A673 (cell line): ENCODE data around the gene FANCG. TPM values are rescaled to one million over a fixed set of nuclear protein-coding genes. Genes with fewer than 3 reads are reported as not detected.

Experiments used
- BruUV-seq: library from RNA; stranded (reverse); fragments of 400-500 nt; replicated peaks from 2 replicates; lab custom pipeline; 2021; lab: Mats Ljungman, UMichigan
- CTCF ChIA-PET: fragments of 300-600 bp; sonication (Branson Sonifier 250); formaldehyde crosslinking; loops from one replicate; lab custom pipeline; 2022; ENCODE audit warnings: antibody characterized with exemption; lab: Charles Lee
- POLR2A ChIA-PET: fragments of 300-600 bp; sonication (Branson Sonifier 250); formaldehyde crosslinking; loops from one replicate; lab custom pipeline; 2022; ENCODE audit warnings: antibody characterized with exemption; ENCODE audit not compliant: low non-redundant PET; lab: Charles Lee
- DNase-seq: peaks from one replicate; pipeline ENCODE4 v3.0.0-alpha.2; 2015; ENCODE audit warnings: low spot score
- H3K27ac ChIP-seq: fragments of 200-600 bp; sonication (generic); 2 replicates; pipeline ENCODE4 v1.5.1; 2016; ENCODE audit warnings: mixed run types, low read depth, mild to moderate bottlenecking, mixed read lengths, antibody characterized with exemption, low read length; ENCODE audit not compliant: poor library complexity, severe bottlenecking
- H3K27me3 ChIP-seq: fragments of 200-600 bp; sonication (generic); replicated peaks from 2 replicates; pipeline ENCODE4 v1.6.1; 2017; ENCODE audit warnings: mixed run types, low read depth, mild to moderate bottlenecking, mixed read lengths, antibody characterized with exemption, low read length; ENCODE audit not compliant: insufficient read depth, poor library complexity
- H3K36me3 ChIP-seq: fragments of 200-600 bp; sonication (generic); 2 replicates; pipeline ENCODE4 v1.6.1; 2016; ENCODE audit warnings: mixed run types, mild to moderate bottlenecking, mixed read lengths, antibody characterized with exemption, low read length; ENCODE audit not compliant: insufficient read depth, poor library complexity, severe bottlenecking
- H3K4me1 ChIP-seq: fragments of 200-600 bp; sonication (generic); 2 replicates; pipeline ENCODE4 v1.6.1; 2017; ENCODE audit warnings: mixed run types, mild to moderate bottlenecking, mixed read lengths, antibody characterized with exemption, low read length; ENCODE audit not compliant: insufficient read depth, poor library complexity, severe bottlenecking
- H3K4me3 ChIP-seq: fragments of 200-600 bp; sonication (generic); 2 replicates; pipeline ENCODE4 v1.5.1; 2016; ENCODE audit warnings: low read depth, mixed run types, mild to moderate bottlenecking, mixed read lengths, low read length; ENCODE audit not compliant: poor library complexity, severe bottlenecking
- H3K9me3 ChIP-seq: fragments of 200-600 bp; sonication (generic); 2 replicates; pipeline ENCODE4 v1.6.1; 2016; ENCODE audit warnings: mixed run types, low read depth, mild to moderate bottlenecking, mixed read lengths, antibody characterized with exemption, low read length; ENCODE audit not compliant: poor library complexity, severe bottlenecking
- EZH2 ChIP-seq: fragments of 200-600 bp; sonication (generic); IDR thresholded peaks from 2 replicates; pipeline ENCODE4 v1.6.1; 2017; ENCODE audit warnings: borderline replicate concordance, low read depth, mild to moderate bottlenecking, mixed read lengths, antibody characterized with exemption, low read length; ENCODE audit not compliant: poor library complexity, severe bottlenecking
- intact Hi-C: fragments of 100-400 bp; cut with micrococcal nuclease; formaldehyde crosslinking; loops from one replicate; pipeline ENCODE4 v1.10.0; 2022; ENCODE audit not compliant: unreplicated experiment
- total RNA-seq: library from RNA; stranded (reverse); gene quantifications from 2 replicates; pipeline ENCODE4 v1.2.3, GENCODE V29; 2021
- TF ChIP-seq, protein P1 (sequence below): fragments of 300-800, 200-600 bp; sonication (generic); conservative IDR thresholded peaks from 2 replicates; pipeline ENCODE4 v1.5.1; 2017; ENCODE audit warnings: low read depth, mild to moderate bottlenecking, antibody characterized with exemption, low read length, moderate library complexity, mixed read lengths

FANCG gene
- total RNA-seq, 1 experiment from 2014 or later: 110 TPM

GRCh38 chr9:35116539-35116897 lies 36.8 kb upstream of the FANCG start:
- Histone ChIP-seq H3K27ac (no peak overlapping the region), H3K27me3 (no peaks in the 10 kb centered on the region), H3K9me3 (no peaks in the 10 kb centered on the region), H3K36me3 (no peaks in the 10 kb centered on the region), H3K4me3 (peak overlapping the region; percentile 53), H3K4me1 (peaks cover 27% of the 10 kb centered on the region)
- no peak for DNase-seq
- CTCF ChIA-PET: interaction anchor here (0.6 to 1.3 kb wide), 5 partner anchors 21 to 437 kb away, joined by 3 to 17 read pairs (median 8); no protein-coding TSS in a partner anchor
- POLR2A ChIA-PET: interaction anchor here (1.0 kb wide), 1 partner anchor 13 kb away, joined by 3 read pairs; the partner anchor contains the start of gene STOML2
- no peak for TF ChIP-seq EZH2
- TF ChIP-seq, protein P1, sequence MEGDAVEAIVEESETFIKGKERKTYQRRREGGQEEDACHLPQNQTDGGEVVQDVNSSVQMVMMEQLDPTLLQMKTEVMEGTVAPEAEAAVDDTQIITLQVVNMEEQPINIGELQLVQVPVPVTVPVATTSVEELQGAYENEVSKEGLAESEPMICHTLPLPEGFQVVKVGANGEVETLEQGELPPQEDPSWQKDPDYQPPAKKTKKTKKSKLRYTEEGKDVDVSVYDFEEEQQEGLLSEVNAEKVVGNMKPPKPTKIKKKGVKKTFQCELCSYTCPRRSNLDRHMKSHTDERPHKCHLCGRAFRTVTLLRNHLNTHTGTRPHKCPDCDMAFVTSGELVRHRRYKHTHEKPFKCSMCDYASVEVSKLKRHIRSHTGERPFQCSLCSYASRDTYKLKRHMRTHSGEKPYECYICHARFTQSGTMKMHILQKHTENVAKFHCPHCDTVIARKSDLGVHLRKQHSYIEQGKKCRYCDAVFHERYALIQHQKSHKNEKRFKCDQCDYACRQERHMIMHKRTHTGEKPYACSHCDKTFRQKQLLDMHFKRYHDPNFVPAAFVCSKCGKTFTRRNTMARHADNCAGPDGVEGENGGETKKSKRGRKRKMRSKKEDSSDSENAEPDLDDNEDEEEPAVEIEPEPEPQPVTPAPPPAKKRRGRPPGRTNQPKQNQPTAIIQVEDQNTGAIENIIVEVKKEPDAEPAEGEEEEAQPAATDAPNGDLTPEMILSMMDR: no peak
- no TSS peak for BruUV-seq
- intact Hi-C loops: loop anchor here (1.0 to 10.0 kb wide), 6 partner anchors 143 to 541 kb away; partner anchors contain the start of genes CCDC107 and RMRP

- no peaks in the 10 kb centered on the region for H3K9me3 ChIP-seq
- POLR2A ChIA-PET: interaction anchor here (0.5 to 1.0 kb wide), 3 partner anchors 13 to 216 kb away, joined by 3 to 4 read pairs (median 3); partner anchors contain the start of gene STOML2
- CTCF ChIA-PET: interaction anchor here (0.5 to 1.3 kb wide), 9 partner anchors 13 to 438 kb away, joined by 3 to 17 read pairs (median 4); partner anchors contain the start of gene STOML2
- intact Hi-C loops: loop anchor here (1.0 to 10.0 kb wide), 6 partner anchors 143 to 541 kb away; partner anchors contain the start of genes CCDC107 and RMRP
- no peaks in the 10 kb centered on the region for H3K27me3 ChIP-seq
- H3K4me1 ChIP-seq: peaks cover 30% of the 10 kb centered on the region
- peak; percentile 98 for DNase-seq
- H3K36me3 ChIP-seq: no peaks in the 10 kb centered on the region
- peak within 1 kb of the TSS; percentile 53 for H3K4me3 ChIP-seq
- H3K27ac ChIP-seq: peak within 1 kb of the TSS; percentile 83
- TF ChIP-seq, protein P1: no peak
- no peak for TF ChIP-seq EZH2
- BruUV-seq: no TSS peak
These were observed 36.2 kb upstream of the FANCG start, which contains the start of gene ATOSB for GRCh38 chr9:35115680-35116538. ATOSB (minus strand) TSS chr9:35115862; CDS start chr9:35108274, 7,588 bp downstream.

DNA sequence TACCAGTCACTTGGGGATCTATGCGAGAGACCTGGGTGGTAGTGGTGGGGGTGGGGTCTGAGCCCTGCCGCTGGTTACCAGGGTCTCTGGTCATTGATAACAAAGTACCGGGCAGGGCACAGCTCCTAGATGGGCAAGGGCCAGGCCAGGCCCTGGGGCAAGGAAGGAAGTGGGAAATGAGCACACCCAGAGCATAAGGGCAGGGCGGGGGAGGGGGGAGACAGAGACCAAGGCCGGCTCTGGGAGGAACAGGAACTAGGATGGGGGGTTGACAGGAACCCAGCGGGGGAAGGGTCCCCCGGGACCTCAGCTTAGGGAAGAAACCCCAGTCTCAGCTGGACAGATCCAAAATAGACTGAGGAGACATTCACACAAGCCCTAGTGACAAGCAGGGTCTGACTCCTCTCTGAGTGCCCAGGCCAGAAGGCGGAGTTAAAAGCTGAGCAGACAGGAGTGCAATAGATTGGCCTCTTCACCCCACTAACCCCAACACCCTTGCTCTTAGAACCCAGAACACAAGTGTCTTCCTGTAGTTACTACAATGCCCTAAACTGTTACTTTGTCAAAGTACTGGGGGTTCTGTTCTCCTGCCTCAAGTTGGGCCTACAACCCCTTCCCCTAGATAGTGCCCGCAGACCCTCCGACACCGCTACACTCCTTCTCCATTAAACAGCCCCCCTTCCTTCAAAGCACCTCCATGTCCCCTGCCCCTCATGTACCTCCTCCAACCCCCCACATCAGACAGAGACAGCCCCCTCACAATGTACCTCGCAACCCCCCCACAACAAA lies 35.3 kb upstream of the FANCG start:
- intact Hi-C loops: loop anchor here (5.0 to 10.0 kb wide), 4 partner anchors 162 to 542 kb away; partner anchors contain the start of genes CCDC107 and RMRP
- Histone ChIP-seq H3K27me3 (no peaks in the 10 kb centered on the region), H3K9me3 (no peaks in the 10 kb centered on the region), H3K36me3 (no peaks in the 10 kb centered on the region), H3K27ac (peak overlapping the region; percentile 83), H3K4me1 (peaks cover 37% of the 10 kb centered on the region), H3K4me3 (peak overlapping the region; percentile 53)
- DNase-seq: peak; percentile 58
- TF ChIP-seq, protein P1: no peak
- TF ChIP-seq EZH2: no peak
- POLR2A ChIA-PET: interaction anchor here (0.6 to 1.0 kb wide), 2 partner anchors 12 to 215 kb away, joined by 3 read pairs; partner anchors contain the start of gene STOML2
- no TSS peak for BruUV-seq
- CTCF ChIA-PET: interaction anchor here (0.7 to 1.1 kb wide), 7 partner anchors 12 to 439 kb away, joined by 3 to 8 read pairs (median 5); partner anchors contain the start of gene STOML2
